ENCODE data around the gene NRCAM.

NRCAM gene

DNA sequence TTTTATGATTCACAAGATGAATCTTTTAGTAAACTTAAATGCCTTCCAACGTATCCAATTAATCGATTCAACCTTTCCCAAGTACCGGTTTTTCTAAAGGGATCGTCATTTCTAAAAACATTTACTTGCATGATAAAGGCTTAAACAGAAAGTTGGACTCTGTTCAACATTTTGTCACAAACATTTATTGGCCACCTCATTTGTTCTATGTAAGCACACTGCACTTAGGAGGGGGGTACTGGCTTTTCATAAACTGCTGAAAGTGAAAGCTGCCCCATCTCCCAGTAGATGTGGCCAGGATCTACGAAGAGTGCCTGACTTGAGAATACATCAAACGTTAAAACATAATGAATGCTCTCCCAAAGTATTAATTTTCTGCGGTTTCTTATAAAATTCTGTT, 288.8 kb downstream of the NRCAM start:
- no peak for DNase-seq (ENCODE audit: low read depth in 2 of 2, low spot score in 1 of 2)

- no peak for DNase-seq (ENCODE audit: low read depth in 2 of 2, low spot score in 1 of 2)
These were observed 289.5 kb downstream of the NRCAM start for GRCh38 chr7:108166687-108167086.

DNA sequence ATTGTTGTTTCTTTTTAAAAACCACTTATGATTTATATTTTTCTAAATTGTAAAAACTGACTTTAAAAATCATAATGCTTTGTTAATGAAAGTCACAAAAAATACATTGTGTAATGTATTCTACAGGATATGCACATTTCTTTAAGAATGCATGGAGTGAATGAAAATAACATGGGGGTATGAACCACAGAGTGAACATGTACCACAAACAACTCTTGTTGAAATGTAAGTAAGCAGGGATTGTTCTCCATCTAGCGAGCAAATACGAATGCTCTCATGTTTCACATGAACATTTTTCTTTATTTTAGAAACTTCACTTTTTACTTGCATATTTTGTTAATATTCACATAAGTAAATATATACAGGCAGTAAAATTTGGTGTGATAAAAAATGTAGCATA, 290.5 kb downstream of the NRCAM start:
- DNase-seq (ENCODE audit: low read depth in 2 of 2, low spot score in 1 of 2), result no peak

DNA sequence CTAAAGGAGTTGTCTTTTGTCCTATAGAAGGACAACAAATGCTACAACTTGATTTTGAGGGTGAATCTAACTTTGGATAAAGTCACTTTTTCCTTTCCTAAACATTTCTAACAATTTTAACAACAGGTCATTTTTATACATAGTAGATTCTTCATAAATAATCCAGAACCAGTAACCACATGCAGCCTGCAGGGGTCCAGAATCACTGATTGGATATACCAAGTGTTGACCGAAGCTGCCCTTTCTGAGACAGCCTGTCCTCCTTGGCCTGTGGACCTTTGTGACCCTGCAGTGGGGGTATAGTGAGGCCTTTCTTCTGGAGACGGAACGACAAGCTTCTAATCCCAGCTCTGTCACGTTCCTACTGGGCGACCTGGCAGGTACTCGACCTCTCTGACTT, 291.3 kb downstream of the NRCAM start:
- no peak for DNase-seq (ENCODE audit: low read depth in 2 of 2, low spot score in 1 of 2)

- no peak for DNase-seq (ENCODE audit: low read depth in 2 of 2, low spot score in 1 of 2)
These were observed 291.9 kb downstream of the NRCAM start for GRCh38 chr7:108164342-108164741.

- no peak for DNase-seq (ENCODE audit: low read depth in 2 of 2, low spot score in 1 of 2)
These were observed 297.5 kb downstream of the NRCAM start for GRCh38 chr7:108158776-108159175.

- no peak for DNase-seq (ENCODE audit: low read depth in 2 of 2, low spot score in 1 of 2)
These were observed 298.5 kb downstream of the NRCAM start for GRCh38 chr7:108157606-108158335.

DNA sequence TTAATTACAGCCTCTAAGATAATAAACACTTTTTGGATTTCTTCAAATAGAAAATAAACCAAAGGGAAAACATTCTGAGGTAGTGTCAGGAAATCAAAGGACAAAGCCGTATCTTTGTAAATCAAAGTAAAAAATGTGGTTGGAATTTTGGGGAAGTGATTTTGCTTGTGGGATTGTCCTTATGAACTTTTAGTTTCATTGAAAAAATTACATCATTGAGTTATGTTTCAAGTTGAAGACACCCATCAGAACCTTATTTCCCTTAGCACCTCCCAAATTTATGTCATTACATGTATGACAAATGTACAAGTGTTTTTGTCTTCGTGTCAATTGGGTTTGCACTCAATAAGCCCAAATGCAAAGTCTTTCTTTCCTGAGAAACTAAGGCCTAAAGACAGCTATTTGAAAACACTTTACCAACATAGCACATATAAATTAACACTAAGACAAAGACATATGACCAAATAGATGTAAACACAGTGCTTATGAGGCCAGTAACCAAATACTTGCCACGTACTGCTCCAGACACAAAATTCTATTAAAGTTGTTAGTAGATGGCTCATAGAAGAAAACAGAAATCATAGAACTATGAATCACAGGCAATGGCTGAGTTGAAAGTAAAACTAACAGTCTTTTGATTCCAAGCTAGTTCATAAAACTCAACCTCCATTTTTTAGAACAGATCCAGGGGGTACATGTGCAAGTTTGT, 299.2 kb downstream of the NRCAM start:
- DNase-seq (ENCODE audit: low read depth in 2 of 2, low spot score in 1 of 2), result no peak

DNA sequence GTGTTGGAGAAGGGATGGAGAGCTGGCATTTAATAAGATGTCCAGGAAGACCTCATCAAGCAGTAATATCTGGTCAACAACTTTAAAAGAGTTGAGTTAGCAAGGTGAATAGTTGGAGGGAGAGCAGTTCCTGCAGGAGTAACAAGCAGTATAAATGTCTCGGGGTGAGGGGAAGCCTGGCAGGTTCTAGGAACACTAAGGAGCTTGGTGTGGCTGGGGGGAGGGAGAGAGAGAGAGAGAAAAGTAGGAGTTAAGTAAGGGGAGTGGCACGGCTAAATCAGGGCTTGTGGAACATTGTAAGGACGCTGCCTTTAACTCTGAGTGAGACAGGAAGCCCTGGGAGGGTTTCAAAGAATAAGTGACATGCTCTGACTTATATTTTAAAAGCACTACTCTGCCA, 304.0 kb downstream of the NRCAM start:
- DNase-seq (ENCODE audit: low read depth in 2 of 2, low spot score in 1 of 2), result no peak

DNA sequence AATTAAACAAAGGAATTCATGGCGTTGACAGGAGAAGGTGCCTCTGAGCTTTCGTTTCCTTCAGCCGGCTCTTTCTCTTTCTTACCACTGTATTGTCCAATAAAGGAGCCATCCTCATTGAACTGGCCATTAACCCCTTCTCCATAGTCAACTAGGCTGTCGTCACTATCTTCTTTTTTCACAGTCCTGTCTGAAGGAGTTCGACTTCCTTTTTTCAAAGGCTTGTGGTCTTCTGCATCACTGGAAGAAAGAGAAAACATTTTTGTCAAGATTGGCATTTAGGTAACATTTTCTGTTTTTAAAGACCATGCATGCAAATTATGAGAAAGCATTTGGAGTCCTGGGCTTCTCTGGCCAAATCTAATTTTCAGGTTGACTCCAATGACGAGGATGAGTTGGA, 306.3 kb downstream of the NRCAM start:
- DNase-seq (ENCODE audit: low read depth in 2 of 2, low spot score in 1 of 2), result no peak

DNA sequence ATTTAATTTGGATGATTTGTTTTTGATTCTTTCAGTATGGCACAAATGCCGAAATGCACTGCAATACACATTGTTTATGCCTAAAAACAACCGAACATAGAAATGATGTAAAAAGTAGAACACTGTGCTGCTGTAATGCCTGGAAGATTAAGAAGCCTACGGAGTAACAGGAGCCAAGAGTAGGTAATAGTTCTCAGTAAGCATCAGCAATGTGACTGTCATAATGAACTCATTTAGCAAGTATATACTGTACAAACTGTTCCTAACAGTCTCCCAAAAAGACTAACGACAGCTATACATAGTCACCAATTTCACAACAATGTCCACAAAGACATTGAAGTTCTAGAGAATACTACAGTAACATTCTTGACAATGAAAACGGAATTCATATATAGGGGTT, 307.1 kb downstream of the NRCAM start:
- no peak for DNase-seq (ENCODE audit: low read depth in 2 of 2, low spot score in 1 of 2)

GRCh38 chr7:108147031-108147563, 309.1 kb downstream of the NRCAM start:
- no peak for DNase-seq (ENCODE audit: low read depth in 2 of 2, low spot score in 1 of 2)

DNA sequence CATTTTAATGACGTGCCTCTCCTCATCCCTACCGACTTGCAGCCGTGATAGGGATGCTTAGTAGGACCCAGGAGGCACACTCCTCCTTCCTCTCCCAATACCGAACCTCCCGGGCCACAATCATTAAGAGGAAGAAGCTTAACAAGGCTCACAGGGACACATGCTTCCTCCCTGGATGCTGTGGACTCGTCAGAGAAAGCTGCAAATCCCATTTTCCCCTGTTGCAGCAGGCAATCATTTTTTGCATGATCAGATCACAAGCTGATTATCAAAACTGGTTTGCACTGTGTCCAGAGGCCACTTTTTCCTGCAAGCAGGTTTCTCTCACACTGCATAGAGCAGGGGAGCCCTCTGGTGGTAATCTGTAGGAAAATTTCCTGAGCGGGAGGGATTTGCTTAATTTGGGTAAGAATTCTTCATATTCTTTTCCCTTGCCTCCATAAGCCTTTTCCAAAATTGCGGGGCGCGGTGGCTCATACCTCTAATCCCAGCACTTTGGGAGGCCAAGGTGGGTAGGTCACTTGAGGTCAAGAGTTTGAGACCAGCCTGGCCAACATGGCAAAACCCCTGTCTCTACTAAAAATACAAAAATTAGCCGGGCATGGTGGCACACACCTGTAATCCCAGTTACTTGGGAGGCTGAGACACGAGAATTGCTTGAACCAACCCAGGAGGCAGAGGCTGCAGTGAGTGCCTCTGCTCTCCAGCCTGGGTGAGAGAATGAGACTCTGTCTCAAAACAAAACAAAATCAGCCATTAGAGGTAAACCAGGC, 310.0 kb downstream of the NRCAM start:
- DNase-seq (ENCODE audit: low read depth in 2 of 2, low spot score in 1 of 2), result no peak

DNA sequence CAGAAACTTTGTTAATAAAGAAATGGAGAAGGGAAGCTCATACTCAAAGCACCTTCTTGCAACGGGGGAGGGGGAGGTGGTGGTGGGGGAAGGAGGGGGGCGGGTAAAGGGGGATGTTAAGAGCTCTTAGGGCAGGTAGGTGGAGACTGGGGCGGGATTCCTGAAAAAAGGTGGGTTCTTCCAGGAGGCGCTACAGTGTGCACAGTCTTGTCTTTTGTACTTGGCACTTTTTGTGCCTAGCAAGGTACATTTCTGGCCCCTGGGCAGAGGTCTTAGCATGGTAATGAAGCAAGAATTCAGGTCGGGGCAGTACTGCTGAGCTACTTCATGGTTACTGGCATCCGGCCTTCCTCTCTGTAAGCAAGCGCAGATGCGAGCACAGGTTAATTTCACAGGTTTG, 310.8 kb downstream of the NRCAM start:
- DNase-seq (ENCODE audit: low read depth in 2 of 2, low spot score in 1 of 2), result no peak

DNA sequence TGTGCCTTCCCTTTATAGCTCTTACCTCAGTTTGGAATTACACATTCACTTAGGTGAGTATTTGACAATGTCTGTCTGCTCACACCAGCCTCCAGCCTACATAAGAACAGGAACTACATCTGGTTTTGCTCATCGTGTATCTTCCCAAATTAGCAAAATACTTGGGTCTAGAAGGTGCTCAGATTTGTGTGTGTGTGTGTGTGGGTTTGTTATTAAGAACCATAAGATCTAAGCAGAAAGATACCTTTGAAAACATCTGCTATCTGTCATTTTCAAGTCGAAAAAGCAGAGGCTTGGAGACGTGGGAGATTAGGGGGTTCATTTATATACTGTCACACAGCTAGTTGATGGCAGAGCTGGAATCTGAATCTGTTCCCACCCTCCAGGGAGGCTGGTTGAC, 311.3 kb downstream of the NRCAM start:
- DNase-seq (ENCODE audit: low read depth in 2 of 2, low spot score in 1 of 2), result no peak

DNA sequence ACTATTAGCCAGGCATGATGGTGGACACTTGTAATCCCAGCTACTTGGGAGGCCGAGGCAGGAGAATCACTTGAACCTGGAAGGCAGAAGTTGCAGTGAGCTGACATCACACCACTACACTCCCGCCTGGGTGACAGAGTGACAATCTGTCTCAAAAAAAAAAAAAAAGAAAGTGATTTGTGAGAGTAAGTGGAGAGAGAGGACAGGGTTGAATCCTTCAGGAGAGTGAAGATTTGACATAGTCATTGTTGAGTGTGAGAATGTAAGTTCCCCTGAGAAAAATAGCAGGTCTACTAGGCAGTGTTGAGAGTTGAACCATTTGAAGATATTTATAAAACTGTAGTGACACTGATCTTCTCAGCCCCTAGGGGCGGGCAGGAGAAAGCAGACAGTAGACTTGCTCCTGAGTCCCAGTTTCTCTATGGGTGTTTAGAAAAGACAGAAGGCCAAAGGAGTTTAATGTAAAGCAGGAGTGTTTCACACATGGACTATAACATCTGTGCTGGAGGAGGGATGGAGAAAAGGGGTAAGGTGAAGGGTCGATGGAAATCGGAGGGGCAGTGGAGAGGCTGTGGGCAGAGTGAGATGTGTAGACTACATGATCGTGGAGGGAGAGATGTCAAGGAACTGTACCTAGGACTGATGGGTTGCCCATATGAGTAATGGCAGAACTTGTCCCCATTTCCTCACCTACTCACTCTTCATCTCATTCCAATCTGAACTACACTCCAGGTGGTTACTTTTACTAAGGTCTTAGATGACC, 312.4 kb downstream of the NRCAM start:
- DNase-seq (ENCODE audit: low read depth in 2 of 2, low spot score in 1 of 2), result no peak

GRCh38 chr7:108142675-108143259, 313.5 kb downstream of the NRCAM start:
- DNase-seq (ENCODE audit: low read depth in 2 of 2, low spot score in 1 of 2), result no peak

GRCh38 chr7:108142180-108142579, 314.1 kb downstream of the NRCAM start:
- no peak for DNase-seq (ENCODE audit: low read depth in 2 of 2, low spot score in 1 of 2)

GRCh38 chr7:108140671-108141070, 315.6 kb downstream of the NRCAM start:
- no peak for DNase-seq (ENCODE audit: low read depth in 2 of 2, low spot score in 1 of 2)

GRCh38 chr7:108138911-108139310, 317.3 kb downstream of the NRCAM start:
- DNase-seq (ENCODE audit: low read depth in 2 of 2, low spot score in 1 of 2), result no peak

GRCh38 chr7:108137993-108138392, 318.2 kb downstream of the NRCAM start:
- DNase-seq (ENCODE audit: low read depth in 2 of 2, low spot score in 1 of 2), result no peak
